Lower leg skin (tissue), 3 donors: ENCODE measurements around the gene SRCIN1.

Source experiments
- POLR2A ChIP-seq, 2 donors: fragments of 450-650 bp; IDR thresholded peaks; one replicate each; pipeline ENCODE4 v1.6.1; 2016 to 2017; ENCODE audit warnings: antibody characterized with exemption in 2 of 2, mild to moderate bottlenecking in 1 of 2, moderate library complexity in 1 of 2
- TF ChIP-seq, protein P1 (sequence below), 3 donors: fragments of 450-650 bp; IDR thresholded peaks; one replicate each; pipeline ENCODE4 v1.5.1; 2016; ENCODE audit warnings: antibody characterized with exemption in 3 of 3, mild to moderate bottlenecking in 3 of 3, moderate library complexity in 2 of 3

DNA sequence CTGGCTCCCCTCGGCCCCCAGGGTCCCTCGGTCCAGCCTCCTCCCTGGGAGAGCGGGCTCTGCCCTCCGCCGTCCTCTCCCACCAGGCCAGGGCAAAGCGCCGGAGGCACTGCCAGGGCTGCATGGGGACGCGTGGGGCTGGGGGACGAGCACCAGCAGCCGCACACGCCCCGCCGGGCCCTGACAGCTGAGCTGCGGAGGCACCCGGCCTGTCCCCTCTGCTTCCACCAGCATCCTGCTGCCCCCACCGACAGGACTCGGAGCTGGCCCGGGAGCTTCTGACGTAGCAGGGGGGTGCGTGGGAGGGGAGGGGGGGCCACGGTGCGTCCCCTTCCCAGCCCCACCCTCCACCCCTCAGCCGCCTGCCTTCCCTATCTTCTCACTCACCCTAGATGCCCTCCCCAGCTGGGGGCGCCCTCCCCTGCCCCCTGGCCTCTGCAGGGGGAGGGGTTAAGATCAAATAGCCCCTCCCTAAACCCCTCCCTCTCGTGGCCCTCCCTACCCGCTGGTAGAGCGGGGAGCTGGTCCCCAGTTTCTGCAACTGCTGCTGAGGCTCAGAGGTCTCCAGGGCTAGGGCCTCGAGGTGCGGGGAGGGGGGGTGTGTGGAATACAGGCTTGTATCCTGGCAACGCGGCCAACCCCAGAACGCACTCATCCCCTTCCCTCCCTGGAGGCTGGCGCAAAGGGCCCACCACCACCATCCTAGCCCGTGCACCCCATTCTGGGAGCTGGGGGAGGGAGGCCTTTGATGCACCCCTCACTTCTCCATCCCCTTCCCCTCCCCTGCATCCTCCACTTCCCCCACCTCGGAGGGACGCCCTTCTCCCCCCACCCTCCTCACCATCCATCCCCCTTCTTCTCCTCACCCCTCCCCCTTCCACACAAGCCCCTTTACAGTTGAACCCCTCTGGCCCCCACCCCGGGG, 1.0 kb downstream of the SRCIN1 start:
- TF ChIP-seq, protein P1, sequence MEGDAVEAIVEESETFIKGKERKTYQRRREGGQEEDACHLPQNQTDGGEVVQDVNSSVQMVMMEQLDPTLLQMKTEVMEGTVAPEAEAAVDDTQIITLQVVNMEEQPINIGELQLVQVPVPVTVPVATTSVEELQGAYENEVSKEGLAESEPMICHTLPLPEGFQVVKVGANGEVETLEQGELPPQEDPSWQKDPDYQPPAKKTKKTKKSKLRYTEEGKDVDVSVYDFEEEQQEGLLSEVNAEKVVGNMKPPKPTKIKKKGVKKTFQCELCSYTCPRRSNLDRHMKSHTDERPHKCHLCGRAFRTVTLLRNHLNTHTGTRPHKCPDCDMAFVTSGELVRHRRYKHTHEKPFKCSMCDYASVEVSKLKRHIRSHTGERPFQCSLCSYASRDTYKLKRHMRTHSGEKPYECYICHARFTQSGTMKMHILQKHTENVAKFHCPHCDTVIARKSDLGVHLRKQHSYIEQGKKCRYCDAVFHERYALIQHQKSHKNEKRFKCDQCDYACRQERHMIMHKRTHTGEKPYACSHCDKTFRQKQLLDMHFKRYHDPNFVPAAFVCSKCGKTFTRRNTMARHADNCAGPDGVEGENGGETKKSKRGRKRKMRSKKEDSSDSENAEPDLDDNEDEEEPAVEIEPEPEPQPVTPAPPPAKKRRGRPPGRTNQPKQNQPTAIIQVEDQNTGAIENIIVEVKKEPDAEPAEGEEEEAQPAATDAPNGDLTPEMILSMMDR (IDR thresholded peaks at IDR 0.05) = no peak
- TF ChIP-seq POLR2A (IDR thresholded peaks at IDR 0.05) = no peak
